Testis (tissue), 3 donors: Measurements from ENCODE around the gene ALX3. TPM values are rescaled to one million over a fixed set of nuclear protein-coding genes. Genes with fewer than 3 reads are reported as not detected.

ENCODE experiments used
- DNase-seq: peaks from one replicate; pipeline ENCODE4 v3.0.0-alpha.2; 2019
- H3K27ac ChIP-seq, 2 donors: fragments of 200-600 bp; sonication (generic); one replicate each; pipeline ENCODE4 v1.5.1; 2019
- H3K27me3 ChIP-seq: fragments of 200-600 bp; sonication (generic); one replicate; pipeline ENCODE4 v1.5.1; 2019
- H3K36me3 ChIP-seq: fragments of 200-600 bp; sonication (generic); one replicate; pipeline ENCODE4 v1.5.1; 2017; ENCODE audit warnings: low read depth; ENCODE audit errors: missing control alignments
- H3K4me1 ChIP-seq: fragments of 200-600 bp; sonication (generic); one replicate; pipeline ENCODE4 v1.5.1; 2019
- H3K4me3 ChIP-seq, 2 donors: fragments of 200-600 bp; sonication (generic); one replicate each; pipeline ENCODE4 v1.5.1; 2017 to 2019
- H3K9me3 ChIP-seq: fragments of 200-600 bp; sonication (generic); one replicate; pipeline ENCODE4 v1.5.1; 2017
- CTCF ChIP-seq, 3 experiments: fragments of 450-650 bp in 2 of 3; fragments of 200-600 bp in 1 of 3; sonication (generic) in 1 of 3; IDR thresholded peaks; one replicate each; pipeline ENCODE4 v1.5.1; 2016 to 2019; ENCODE audit warnings: antibody characterized with exemption in 3 of 3, mild to moderate bottlenecking in 2 of 3, moderate library complexity in 1 of 3
- POLR2A ChIP-seq: fragments of 450-650 bp; IDR thresholded peaks from one replicate; pipeline ENCODE4 v1.6.1; 2017; ENCODE audit warnings: antibody characterized with exemption, mild to moderate bottlenecking, moderate library complexity
- WGBS, 2 donors: methylation state at CpG; one replicate each; pipeline ENCODE4 v1.1.5; 2018; 5-methylcytosine and 5-hydroxymethylcytosine counted together
- intact Hi-C: fragments of 100-400 bp; cut with DNase I; formaldehyde crosslinking; loops from one replicate; pipeline ENCODE4 v1.15.1; 2023; ENCODE audit warnings: low total_unique reads
- polyA plus RNA-seq: library from polyadenylated mRNA; stranded (reverse); fragments of 350-450 nt; fragmentation: Illumina TruSeq; extraction: RNeasy Lipid Tissue Mini Kit (QIAGEN cat#74804); gene quantifications from one replicate; pipeline ENCODE4 v1.2.3, GENCODE V29; 2014; ENCODE audit warnings: low read depth, low replicate concordance; ENCODE audit not compliant: insufficient read depth
- total RNA-seq, 2 donors: library from RNA; depleted of rRNA; stranded (reverse); fragments of >200 nt; gene quantifications; one replicate each; pipeline ENCODE4 v1.2.3, GENCODE V29; 2016

Gene ALX3
- total and polyA plus RNA-seq, 3 donors from 2014 or later, result 0.31 to 0.79 (median 0.49) TPM

GRCh38 chr1:110091791-110092190, 21.3 kb upstream of the ALX3 start:
- intact Hi-C loops, result no loop called here
- no peaks in the 10 kb centered on the region for H3K36me3 ChIP-seq
- H3K27ac ChIP-seq, result no peak overlapping the region
- no peak overlapping the region for H3K4me3 ChIP-seq
- peaks cover 8% of the 10 kb centered on the region for H3K4me1 ChIP-seq
- H3K9me3 ChIP-seq, result no peaks in the 10 kb centered on the region
- 85 to 90% methylated on average over 3 of the region's 3 CpGs for WGBS, 2 donors
- TF ChIP-seq POLR2A, result no peak
- TF ChIP-seq CTCF (IDR thresholded peaks at IDR 0.05), result no peak
- DNase-seq, result no peak
- no peaks in the 10 kb centered on the region for H3K27me3 ChIP-seq

- Histone ChIP-seq H3K4me3 (no peak overlapping the region), H3K4me1 (peaks cover 8% of the 10 kb centered on the region), H3K36me3 (no peaks in the 10 kb centered on the region), H3K27ac (no peak overlapping the region), H3K9me3 (no peaks in the 10 kb centered on the region), H3K27me3 (no peaks in the 10 kb centered on the region)
- no peak for DNase-seq
- WGBS, 2 donors, result 53 to 68% methylated on average over 2 of the region's 2 CpGs
- TF ChIP-seq CTCF (IDR thresholded peaks at IDR 0.05), result no peak
- intact Hi-C loops, result no loop called here
Measured at GRCh38 chr1:110091381-110091780, 20.9 kb upstream of the ALX3 start.

- intact Hi-C loops, result no loop called here
- Histone ChIP-seq H3K27me3 (no peaks in the 10 kb centered on the region), H3K4me1 (peaks cover 19% of the 10 kb centered on the region), H3K4me3 (no peak overlapping the region), H3K36me3 (no peaks in the 10 kb centered on the region), H3K27ac (no peak overlapping the region), H3K9me3 (no peaks in the 10 kb centered on the region)
- 61 to 63% methylated on average over 7 of the region's 7 CpGs for WGBS, 2 donors
- TF ChIP-seq CTCF (IDR thresholded peaks at IDR 0.05), result no peak
- no peak for TF ChIP-seq POLR2A
- DNase-seq, result no peak
Measured at GRCh38 chr1:110089561-110090275, 19.2 kb upstream of the ALX3 start.

GRCh38 chr1:110088739-110089316, 18.4 kb upstream of the ALX3 start:
- intact Hi-C loops, result no loop called here
- no peaks in the 10 kb centered on the region for H3K36me3 ChIP-seq
- no peaks in the 10 kb centered on the region for H3K9me3 ChIP-seq
- 78 to 92% methylated on average over 8 to 10 of the region's 10 CpGs for WGBS, 2 donors
- no peaks in the 10 kb centered on the region for H3K27me3 ChIP-seq
- no peak for DNase-seq
- H3K4me3 ChIP-seq, result no peak overlapping the region
- H3K27ac ChIP-seq, result no peak overlapping the region
- peaks cover 19% of the 10 kb centered on the region for H3K4me1 ChIP-seq
- TF ChIP-seq POLR2A (no peak), CTCF (IDR thresholded peaks at IDR 0.05) (no peak)
